ENCODE results near the gene SLFN12.

GRCh38 chr17:35448899-35449227 lies 16.6 kb upstream of the SLFN12 start:
- TF ChIP-seq CTCF (IDR thresholded peaks at IDR 0.05; ENCODE audit: borderline replicate concordance, extremely low read depth, low read length, poor library complexity, severe bottlenecking) (no peak), EZH2 (IDR thresholded peaks at IDR 0.05; ENCODE audit: borderline replicate concordance, low read depth, low read length, severe bottlenecking) (no peak)

Data from DND-41 (cell line).